GM04503 (cell line): ENCODE data around the gene ARL14.

Experiments
- DNase-seq: peaks from one replicate; pipeline ENCODE4 v3.0.0-alpha.2; 2012; ENCODE audit warnings: low read depth

ARL14 gene

GRCh38 chr3:160676547-160677303, at the start of gene ARL14:
TSS of gene ARL14 (plus strand) at chr3:160677160. CDS start at chr3:160677347, 187 bp downstream.
- DNase-seq: no peak

- DNase-seq: no peak
Observed at GRCh38 chr3:160629491-160629890, 47.5 kb upstream of the ARL14 start.

GRCh38 chr3:160633361-160634083, 43.4 kb upstream of the ARL14 start:
- DNase-seq: no peak

DNA sequence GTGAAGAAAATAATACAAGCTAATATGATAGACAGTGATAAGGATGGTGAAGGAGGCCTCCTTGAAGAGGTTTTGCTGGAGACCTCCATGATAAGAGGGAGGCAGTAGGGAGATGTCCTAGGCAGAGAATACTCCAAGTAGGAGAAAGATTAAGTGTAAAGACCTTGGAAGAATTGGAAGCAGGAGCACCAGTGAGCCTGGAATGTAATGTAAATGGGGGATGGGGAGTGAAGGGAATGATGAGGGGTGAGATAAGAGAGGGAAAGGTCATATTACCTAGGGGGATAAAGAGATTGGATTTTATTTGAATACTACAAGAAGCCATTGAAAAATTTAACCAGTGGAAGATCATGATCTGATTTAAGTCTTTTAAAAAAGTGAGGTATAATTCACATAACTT, 41.7 kb upstream of the ARL14 start:
- no peak for DNase-seq

DNA sequence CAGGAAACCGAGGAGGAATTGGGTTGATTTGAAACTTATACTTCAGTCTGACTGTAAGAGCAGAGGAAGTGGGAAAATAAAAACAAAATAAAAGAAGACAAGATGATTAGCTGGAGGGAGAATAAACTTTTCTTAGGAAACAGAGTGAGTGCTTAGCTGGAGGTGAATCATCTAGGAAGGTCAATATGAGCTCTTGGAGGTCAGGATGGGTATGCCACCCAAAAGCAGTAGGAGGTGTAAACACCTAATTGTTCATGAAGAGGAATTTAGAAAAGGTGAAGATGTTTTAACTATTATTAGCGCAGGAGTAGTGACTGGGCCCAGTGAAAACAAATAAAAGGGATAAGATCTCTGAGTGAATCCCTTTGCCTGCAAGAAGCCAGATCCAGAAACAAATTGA, 39.9 kb upstream of the ARL14 start:
- DNase-seq: no peak

- no peak for DNase-seq
Observed at GRCh38 chr3:160638184-160638583, 38.8 kb upstream of the ARL14 start.

DNA sequence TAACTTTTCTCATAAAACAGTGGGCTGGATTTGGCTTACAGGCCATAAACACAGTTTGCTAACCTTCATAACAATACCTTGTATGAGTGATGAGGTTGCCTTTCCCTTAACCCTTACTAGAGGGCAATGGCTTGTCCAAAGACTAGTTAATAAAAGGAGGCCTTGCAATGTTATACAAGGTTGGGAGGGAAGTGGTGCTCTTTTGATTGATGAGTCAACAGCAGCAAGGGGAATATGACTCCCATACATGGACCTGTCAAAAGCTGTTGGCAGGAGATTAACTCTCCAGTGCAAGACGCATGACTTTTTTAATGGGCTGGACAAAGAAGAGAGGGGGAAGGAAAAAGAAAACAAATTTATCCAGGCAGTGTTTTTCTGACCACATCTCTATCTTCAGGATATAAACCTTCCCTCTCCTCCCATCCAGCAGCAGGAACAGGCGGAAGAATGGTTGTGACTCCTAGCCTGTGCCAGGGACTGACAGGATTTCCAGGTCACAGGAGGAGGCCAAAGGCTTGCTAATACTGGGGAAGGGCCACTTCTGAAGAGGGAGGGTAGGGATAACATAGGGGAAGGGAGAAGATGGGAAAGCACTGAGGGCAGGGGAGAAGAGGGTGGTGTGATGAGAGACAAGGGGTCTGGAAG, 35.2 kb upstream of the ARL14 start:
- DNase-seq: no peak

DNA sequence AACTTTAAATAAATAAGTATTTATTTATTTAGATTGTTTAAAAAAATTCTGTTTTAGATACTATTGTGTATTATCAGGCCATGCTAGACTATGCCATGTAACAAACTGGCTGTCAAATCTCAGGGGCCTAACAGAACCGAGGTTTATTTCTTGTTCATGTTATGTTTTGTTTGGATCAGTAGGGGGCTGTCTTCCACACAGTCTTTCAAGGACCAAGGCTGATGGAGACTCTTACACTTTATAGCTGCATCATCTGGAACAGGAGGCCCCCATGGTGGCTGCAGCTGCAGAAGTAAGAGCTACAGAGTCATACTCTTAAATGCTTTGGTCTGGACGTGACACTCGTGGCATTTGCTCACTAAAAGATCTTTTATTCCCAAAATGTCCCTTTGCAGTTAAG, 33.0 kb upstream of the ARL14 start:
- no peak for DNase-seq

DNA sequence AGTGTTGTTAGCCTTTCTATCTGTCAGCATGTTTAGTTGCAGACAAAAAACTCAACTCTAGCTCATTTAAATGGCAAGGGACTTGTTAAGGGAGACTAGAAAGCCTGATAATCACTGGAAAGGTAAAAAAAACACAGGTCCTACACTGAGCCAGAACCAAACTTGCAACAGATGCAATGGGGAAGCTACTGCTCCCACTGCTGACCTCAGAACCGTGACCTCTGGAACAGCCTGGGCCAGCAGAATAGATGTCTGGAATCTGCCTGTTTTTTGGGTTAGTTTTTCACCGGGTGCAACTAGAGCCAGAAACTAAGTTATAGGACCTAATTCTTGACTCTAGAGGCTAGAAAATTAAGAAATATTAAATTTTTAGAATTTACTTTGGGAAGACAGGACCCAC, 32.5 kb upstream of the ARL14 start:
- DNase-seq: no peak

DNA sequence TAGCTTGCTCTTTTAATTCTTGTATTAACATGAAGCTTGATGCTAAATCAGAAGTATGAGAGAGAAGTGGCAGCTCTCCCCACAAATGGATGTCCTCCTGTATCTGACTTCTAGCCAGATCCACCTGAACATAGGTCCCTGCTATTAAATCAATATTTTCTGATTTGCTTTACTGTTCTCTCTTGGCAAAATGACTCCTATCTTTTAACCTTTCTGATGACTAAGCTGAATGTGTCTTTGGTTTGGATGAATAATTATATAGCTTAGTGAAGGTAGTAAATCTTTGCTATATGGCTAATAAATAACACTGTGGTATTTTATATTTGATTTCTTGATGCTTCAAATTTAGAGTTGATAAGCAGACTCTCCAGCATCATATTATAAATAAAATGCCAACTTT, 28.3 kb upstream of the ARL14 start:
- no peak for DNase-seq

DNA sequence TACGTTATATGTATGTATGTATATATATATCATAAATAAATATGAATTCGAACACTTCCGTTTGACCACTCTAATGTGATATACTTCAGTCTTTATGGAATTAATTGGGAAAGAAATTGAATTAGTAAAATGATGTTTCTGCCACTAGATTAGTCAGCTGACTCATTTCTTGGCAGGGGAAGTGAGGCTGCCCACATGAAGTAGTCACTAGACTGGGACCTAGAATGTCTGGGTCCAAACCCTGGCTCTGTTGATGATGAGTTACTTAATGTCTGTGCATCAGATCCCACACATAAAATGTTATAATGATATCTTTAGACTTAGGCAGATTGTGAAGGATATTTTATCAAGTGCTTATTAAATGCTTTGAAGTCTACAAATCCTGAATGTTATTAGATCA, 27.4 kb upstream of the ARL14 start:
- DNase-seq: no peak

GRCh38 chr3:160653512-160653911, 23.4 kb upstream of the ARL14 start:
- no peak for DNase-seq

GRCh38 chr3:160660902-160661301, 16.1 kb upstream of the ARL14 start:
- DNase-seq: no peak

- DNase-seq: no peak
Observed at GRCh38 chr3:160661660-160662059, 15.3 kb upstream of the ARL14 start.

DNA sequence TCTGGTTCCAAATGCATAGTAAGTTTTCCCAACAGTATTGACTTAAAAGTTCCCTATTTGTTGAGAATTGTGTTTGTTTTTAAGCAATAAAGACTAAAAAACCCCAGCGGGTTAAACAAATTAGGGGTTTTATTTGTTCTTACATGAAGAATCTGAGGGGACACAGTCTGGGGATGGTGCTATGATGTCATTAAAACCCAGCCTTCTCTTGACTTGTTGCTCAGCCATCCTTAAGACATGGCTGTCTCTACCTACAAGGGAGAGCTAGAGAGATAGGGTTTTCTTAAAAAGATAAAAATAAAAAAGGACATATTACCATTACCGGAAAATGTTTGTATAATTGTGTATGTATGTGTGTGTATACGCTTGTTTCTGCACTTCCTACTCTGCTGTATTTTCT, 11.7 kb upstream of the ARL14 start:
- no peak for DNase-seq

DNA sequence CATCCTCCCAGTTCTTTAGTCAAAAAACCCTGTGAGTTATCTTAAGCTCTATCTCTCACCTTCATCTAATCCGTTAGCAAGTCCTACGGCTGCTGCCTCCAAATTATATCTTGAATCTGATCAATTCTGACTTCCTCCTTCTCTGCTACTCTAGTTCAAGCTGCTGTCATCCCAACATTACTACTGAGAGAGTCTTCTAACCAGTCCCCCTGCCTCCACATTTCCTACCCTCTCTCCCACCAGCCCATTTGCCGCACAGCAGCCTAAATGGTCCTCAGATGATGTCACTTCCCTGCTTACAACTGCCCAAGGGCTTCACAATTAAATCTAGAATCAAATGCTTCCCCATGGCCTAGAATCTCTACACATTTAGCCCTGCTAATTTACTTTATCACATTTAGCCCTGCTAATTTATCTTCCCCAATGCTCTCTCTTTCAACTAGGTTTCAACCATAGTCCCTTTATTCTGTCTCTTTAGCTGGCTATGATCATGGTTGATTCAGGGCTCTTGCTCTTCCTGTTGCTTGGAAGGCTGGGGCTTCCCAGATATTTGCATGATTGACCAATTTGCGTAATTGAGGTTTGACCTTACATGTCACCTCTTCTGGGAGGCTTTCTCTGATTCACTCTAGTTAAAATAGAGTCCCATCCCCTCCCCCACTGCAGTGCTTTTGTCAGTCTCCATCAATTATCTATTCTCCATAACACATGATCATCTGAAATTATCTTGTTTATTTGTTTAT, 11.0 kb upstream of the ARL14 start:
- DNase-seq: no peak

- no peak for DNase-seq
Observed at GRCh38 chr3:160667452-160667851, 9.5 kb upstream of the ARL14 start.

- no peak for DNase-seq
Observed at GRCh38 chr3:160668454-160668853, 8.5 kb upstream of the ARL14 start.

GRCh38 chr3:160671231-160671630, 5.7 kb upstream of the ARL14 start:
- DNase-seq: no peak

DNA sequence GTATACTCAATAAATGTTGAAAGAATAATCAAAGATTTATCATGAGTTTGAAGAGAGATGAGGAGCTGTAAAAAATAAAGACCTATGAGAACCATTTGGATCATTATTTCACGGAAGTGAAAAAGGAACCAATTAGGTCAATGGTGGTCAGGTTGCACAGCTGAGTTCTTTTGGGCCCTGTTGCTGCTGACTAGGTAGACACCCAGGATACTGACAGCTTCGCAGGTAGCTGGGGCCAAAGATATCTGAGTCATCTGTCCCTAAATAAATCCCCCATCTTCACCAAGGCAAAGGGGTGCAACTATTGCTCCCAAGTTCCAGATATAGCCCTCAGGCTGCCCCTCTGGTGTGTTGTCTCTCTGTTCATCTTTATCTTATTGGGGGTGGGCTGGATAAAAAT, 5.0 kb upstream of the ARL14 start:
- no peak for DNase-seq

DNA sequence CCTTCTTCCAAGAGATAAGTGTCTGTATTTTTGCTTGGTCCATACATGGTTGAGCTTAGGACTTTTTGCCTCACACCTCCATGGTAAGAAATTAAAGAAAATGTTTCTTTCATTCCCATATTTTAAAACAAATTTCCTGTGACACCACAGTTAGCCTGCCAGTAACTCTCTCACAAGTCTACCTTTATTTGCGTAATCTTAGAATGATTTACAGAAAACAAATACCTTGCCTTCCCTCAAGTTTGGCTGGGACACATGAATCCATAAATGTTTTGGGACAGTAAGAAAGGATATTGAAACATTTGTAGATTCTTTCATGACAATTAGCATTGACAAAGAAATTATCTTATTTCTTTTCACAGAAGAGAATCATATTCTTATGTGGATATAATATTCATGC, 3.8 kb upstream of the ARL14 start:
- DNase-seq: no peak

- DNase-seq: no peak
Observed at GRCh38 chr3:160675566-160676124, 1.3 kb upstream of the ARL14 start.
